Stimulated activated CD4-positive, alpha-beta T cell treated with anti-CD3 and anti-CD28 coated beads, Interleukin-12 subunit alpha, Interleukin-12 subunit beta, amount 100 ng/mL, for 24 hours (primary cell): ENCODE data around the gene WDR91.
"Not testable (repeated sequence)": the region's sequence is repeated elsewhere in the genome, so short reads cannot be mapped to it uniquely, and the experiment has no call there.

Experiments
- DNase-seq, 2 experiments: peaks; one replicate each; pipeline ENCODE4 v3.0.0-alpha.2; 2020; ENCODE audit warnings: low read depth in 2 of 2

WDR91 gene

DNA sequence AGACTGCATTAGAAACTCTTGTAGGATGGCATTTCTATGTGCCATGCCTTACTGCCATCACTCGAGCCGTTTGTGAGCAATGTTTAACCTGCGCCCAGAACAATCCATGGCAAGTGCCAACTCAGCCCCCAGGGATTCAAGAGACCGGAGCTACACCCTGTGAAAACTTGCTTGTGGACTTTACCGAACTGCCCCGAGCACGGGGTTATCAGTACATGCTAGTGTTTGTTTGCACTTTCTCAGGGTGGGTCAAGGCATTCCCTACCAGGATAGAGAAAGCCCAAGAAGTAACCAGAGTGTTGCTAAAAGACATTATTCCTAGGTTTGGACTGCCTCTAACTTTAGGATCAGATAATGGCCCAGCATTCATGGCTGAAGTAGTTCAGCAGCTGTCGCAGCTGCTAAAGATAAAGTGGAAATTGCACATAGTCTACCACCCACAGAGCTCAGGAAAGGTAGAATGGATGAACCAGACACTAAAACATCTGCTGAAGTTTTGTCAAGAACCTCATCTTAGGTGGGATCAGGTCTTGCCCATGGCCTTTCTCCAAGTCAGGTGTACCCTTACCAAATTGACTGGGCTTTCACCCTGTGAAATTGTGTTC lies 31.9 kb downstream of the WDR91 start:
- no peak for DNase-seq

DNA sequence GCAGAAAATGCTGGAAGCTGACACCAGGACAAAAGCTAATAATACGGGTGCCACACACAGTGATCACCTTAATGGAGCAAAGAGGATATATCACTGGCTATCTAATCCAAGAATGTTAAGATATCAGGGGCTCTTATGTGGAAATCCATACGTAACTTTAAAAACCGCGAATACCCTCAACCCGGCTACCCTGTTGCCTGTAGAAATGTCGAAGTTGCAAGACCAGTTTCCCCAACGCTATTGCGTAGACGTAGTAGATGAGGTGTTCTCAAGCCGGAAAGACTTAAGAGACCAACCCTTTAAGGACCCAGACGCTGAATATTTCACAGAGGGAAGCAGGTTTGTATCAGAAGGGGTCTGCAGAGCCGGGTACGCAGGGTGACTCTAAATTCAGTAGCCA lies 33.0 kb downstream of the WDR91 start:
- no peak for DNase-seq

DNA sequence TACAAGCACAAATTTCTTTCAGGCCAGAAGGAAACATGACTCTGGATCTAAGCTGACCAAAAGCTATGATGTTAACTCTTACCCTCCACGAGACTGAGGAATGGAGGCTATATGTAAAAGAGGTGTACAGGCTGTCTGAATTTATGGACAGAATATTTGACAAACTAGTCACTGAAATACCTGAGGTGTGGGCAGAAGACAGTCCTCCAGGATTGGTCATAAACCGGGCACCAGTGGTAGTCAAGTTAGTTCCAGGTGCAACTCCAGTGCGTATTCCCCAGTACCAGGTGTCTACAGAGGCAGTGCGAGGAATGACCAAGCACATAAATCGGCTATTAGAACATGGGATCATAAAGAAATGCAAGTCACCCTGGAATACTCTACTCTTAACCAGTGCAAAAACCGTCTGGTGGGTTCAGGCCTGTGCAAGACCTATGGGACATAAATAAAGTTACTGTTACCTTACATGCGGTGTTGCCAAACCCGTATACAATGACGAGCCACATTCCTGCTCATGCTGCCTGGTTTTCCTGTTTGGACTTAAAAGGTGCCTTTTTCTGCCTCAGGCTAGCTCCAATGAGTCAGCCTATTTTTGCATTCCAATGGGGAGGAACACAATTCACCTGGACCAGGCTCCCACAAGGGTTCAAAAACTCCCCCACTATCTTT lies 34.2 kb downstream of the WDR91 start:
- DNase-seq, result no peak

DNA sequence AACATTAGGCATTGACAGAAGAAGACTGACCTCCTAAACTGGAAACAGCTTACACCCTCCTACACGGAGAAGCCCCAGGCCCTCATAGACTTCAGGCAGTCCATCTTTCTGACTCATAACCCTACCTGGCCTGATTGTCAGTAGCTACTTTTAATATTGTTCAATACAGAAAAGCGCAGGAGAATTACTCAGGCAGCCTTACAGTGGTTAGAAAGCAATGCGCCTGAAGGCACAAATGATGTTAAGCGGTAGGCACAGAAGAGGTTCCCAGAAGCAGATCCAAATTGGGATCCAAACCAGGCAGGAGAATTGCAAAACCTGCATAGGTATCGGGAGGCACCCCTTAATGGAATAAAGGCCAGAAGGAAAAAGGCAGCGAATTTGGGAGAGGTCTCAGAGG lies 35.4 kb downstream of the WDR91 start:
- DNase-seq, result no peak

DNA sequence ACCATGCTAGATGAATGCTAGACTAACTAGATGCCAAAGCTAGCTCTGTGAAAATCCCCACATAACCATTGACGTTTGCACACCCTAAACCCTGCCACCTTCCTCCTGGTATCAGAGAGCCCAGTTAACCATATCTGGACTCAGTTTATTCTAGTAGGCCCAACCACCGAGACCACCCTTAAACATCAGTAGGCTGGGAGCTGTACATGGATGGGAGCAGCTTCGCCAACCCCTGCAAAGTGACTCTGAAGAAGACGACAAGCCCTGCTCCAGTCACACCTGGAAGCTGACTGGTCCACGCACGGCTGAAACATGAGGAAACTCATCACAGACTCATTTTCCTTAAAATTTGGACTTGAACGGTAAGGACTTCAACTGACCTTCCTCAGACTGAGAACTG lies 36.4 kb downstream of the WDR91 start:
- DNase-seq, result no peak

DNA sequence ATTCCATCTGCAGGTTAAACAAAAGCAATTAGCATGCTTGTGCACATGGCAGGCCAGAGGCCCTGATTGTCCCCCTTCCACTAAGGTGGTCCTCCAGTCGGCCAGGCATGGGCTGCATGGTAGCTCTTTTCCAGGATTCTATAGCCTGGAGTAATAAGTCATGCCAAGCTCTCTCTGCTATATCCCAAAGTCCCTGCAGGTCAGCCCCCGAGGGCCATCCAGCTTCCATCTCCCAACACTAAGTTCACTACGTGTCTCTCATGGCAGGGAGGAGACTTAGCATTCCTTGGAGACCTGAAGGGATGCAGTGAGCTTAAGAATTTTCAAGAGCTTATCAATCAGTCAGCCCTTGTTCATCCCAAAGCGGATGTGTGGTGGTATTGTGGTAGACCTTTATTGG lies 37.4 kb downstream of the WDR91 start:
- not testable (repeated sequence) for DNase-seq

DNA sequence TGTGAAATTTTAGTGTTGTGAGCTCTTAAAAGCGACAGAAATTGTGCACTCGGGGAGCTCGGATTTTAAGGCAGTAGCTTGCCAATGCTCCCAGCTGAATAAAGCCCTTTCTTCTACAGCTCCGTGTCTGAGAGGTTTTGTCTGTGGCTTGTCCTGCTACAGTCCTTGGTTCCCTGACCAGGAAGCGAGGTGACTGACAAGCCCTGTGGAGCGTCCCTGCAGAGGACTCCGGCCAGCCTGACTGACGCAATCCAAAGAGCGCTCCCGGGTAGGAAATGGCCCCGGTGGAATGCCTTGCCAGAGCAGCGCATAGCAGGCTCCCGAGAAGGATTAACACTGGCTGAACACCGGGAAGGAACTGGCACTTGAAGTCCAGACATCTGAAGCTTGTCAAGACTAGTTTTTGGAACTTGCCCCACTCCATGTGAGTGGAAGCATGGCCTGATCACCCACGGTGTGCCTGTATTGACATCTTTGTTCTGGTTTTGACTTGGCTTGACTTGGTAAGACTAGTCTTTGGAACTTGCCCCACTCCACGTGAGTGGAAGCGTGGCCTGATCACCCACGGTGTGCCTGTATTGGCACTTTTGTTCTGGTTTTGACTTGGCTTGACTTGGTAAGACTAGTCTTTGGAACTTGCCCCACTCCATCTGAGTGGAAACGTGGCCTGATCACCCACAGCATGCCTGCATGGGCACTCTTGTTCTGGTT lies 39.6 kb downstream of the WDR91 start:
- DNase-seq, result not testable (repeated sequence)

DNA sequence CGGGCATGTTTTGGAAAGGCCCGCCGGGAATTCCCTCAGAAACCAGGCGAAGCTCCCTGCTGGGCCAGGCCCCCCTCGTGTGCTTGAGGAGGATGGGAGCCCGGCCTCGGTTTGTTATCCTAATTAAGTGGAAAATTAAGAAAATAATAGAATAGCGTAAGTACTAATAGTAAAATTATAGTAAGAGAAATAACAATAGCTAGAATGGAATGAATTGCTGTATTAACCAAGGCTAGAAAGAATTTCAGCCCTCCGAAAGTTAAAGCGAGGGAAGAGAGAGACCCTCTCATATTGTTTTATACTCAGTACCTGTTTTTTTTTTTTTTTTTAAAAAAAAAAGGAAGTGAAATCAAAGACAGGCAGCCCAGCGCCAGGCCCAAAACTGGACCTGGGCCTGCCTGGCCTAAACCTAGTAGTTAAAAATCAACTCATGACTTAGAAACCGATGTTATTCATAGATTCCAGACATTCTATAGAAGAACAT lies 40.3 kb downstream of the WDR91 start:
- not testable (repeated sequence) for DNase-seq

DNA sequence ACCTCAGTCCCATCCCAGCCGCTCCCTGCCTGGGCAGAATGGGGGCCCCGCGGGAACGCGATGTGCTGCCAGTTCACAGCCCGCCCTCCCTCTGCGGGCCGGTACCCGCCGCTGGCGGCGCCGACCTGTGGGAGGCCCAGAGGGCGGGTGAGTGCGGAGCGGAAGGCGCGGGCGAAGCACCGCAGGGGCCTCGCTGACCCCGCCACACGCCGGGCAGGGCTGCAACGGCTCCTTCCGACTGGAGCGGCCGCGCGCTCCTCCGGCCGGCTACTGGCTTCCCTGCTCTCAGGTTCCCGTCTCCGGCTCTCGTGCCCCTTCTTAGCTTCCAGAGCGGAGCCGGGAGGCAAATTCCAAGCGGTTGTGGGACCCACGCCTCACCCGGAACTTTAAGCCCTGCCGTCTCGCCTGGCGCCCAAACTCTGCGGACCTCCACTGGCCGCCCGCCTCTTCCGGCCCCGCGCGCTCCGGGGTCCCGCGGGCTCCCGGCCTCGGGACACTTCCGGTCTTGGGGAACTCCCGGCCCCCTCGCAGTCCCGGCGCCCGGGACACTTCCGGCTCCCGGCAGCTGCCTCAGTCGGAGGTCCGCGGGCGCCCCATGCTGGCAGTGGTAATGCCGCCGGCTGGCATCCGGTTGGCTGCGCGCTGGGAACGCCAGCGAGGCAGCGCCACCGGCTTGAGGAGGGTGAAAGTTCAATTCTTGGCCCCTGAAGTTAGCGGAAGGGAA lies 40.9 kb downstream of the WDR91 start, which contains the start of gene CYREN:
CYREN (minus strand) TSS at position 434 of the 724 bp plus-strand sequence. CDS start 1,785 bp downstream, outside the sequence.
- DNase-seq, result peak; percentile 87 to 90

DNA sequence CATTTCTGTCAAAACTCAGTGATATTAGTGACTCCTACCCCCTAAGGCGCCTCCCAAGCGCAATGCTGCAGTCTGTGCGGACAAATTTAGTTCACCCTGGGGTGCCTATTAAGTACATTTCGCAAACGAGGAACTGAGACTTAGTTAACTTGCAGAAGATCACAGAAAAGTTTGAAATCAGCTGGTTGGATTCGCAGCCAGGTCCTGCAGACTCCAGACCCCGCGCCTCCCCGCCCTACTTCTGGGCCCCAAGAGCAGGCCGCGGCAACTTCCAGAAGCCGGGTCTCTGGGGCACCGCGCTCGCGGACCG lies 41.4 kb downstream of the WDR91 start:
- DNase-seq, result no peak

DNA sequence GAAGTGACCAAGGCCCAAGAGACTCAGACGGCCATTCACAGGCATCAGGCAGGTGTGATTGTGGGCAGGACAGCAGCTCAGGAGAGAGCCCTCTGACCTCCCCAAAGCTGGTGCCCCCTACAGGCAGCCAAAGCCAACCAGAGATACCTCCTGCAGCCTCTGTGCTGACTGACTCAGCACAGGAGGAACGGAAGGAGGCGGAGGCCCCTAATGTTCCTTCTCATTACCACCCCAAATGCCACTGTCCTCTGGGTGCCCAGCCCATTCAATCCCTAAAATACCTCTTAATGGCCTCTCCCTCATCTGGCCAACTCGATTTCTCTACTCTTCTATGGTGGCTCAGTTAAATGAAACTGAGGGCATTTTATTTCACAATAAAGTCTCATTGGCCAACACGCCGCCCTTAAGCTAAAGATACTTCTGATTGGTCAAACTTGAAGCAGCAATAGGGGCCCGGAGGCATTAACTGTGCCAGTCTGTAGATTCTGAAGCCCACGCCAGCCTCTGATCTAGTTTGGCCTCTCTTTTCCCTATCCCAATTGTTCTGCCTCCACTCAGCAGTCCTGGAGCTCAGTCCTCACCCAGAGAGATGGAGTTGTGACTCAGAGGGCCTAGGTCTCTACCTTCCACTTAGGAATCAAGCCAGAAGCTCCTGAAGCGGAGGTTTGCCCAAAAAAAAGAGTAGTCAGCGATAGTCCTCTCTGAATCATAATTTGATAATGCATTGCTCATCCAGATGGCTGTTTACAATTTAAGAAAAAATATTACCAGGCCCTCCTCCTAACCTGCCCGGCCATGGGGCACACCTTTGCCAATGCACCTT lies 42.0 kb downstream of the WDR91 start:
- peak in 1 of 2 experiments; percentile 53 for DNase-seq

DNA sequence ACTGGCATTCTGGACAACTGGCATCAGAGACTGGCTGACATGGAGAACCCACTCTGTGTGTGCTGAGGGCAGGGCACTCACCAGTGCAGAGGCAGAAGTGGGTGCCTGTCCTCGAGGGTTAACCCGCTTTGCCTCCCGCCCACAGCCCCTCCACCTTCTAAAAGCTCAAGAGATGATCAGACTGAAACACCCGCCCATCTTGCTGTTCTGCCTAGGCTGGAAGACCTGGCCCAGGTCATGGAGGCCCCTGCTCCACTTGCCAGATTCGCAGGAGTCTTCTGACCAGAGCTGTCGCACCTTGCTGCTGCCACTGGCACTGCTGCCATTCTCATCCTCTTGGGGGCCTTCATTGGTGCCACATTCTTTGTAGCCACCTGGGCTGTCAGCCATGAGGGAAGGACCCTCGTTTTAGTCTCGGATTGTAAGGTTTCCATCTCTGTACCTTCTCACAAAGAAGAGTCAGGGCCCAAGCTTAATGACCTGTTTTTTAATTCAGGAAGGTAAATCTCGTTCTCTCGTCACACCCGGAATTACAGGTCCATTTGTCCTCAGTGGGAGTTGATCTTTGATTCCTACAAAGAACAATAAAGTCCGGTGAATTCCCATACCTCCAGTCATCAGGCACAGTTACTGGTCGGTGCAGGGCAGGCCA lies 42.7 kb downstream of the WDR91 start:
- no peak for DNase-seq

DNA sequence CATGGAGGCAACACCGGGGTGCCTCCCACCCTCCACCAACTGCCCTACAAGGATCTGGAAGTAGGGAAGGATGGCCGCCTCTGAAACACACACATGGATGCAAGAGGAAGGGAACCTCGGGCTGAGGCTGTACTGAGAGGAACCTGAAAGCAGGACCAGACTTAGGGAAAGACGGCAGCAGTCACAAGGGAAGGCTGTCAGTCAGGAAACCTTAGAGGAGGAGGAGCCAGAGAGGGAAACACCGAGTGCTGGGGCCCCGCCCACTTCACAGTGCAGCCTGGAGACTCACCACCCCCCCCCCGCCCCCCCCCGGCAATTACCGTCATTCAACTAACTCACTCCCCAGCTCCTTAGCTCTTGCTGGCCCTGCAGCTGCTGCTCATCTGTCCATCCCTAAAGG lies 43.3 kb downstream of the WDR91 start:
- no peak for DNase-seq

DNA sequence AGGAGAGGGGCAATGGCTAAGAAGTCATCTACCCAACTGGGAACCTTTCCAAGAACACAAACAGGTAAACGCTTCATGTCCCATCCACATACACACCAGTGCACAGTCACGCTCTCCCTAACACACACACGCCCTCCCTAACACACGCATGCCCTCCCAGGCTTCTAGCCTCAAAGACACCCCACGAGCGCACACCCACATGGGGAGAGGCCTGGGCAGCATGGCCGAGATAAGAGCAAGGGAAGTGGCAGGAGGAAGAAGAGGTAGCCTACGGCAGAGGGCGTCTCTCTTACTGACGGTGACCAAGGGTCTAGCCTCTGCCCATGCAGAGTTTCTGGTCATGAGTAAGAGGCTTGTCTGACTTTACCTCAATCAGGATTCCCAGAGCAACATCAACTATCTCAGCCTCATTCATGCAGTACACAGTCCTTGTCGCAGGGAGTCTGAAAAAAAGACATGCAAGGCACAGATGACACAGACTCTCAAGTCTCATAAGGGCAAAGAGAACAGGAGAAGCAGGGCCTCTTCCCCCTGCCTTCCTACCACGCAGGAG lies 43.9 kb downstream of the WDR91 start:
- DNase-seq, result no peak

DNA sequence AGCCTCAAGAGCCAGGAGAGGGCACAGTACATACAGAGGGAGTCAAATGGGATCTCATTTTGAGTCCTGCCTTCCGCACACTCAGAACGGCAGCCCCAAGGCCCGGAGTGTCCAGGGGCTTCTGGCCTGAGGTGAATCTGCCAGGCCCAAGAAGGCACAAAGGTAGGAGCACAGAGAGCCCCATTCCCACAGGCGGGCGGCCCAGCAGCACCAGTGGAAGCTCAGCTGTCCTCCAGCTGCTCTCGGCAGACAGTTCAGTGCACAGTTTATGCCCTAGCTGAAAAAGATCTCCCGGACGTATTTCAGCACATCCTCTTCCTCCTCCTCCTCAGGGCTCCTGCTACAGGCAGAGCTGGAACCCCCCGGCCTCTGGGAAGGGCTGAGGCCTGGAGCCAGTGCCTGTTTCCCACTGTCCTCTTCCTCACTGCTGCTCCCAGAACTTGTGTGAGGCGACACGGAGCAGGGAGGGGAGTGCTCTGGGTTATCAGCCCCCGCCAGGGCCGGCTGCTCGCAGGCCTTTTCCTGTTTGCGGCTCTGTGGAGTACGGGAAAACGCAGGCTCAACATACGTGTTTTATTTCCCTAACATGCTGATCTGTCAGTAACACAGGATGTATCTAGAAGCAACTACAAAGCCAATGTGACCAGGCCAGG lies 44.9 kb downstream of the WDR91 start:
- no peak for DNase-seq

DNA sequence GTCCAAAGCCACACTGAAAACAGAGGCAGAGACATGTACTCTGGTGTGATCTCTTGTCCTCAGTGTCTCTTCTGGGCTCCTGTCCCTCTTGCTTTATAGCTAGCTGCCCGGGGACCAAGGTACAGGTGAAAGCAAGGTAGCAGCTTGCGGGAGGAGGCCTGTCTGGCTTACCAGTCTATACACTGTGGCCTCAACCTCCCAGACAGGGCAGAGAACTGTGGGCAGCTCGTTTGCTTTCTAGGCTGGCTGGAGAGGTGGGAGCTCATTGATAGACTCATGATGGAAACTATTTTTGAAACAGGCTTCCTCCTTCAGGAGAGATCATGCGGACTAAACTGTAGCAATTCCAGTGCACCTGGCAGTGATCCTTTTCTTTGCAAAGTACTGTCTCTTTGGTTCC lies 45.5 kb downstream of the WDR91 start:
- DNase-seq, result no peak

DNA sequence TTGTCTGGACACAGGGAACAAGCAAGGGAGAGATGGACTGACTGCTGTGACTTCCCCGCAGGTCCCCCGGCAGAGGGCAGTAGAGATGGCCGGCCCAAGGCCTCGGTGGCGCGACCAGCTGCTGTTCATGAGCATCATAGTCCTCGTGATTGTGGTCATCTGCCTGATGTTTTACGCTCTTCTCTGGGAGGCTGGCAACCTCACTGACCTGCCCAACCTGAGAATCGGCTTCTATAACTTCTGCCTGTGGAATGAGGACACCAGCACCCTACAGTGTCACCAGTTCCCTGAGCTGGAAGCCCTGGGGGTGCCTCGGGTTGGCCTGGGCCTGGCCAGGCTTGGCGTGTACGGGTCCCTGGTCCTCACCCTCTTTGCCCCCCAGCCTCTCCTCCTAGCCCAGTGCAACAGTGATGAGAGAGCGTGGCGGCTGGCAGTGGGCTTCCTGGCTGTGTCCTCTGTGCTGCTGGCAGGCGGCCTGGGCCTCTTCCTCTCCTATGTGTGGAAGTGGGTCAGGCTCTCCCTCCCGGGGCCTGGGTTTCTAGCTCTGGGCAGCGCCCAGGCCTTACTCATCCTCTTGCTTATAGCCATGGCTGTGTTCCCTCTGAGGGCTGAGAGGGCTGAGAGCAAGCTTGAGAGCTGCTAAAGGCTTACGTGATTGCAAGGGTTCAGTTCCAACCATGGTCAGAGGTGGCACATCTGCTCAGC lies 46.8 kb downstream of the WDR91 start:
- DNase-seq, result no peak

DNA sequence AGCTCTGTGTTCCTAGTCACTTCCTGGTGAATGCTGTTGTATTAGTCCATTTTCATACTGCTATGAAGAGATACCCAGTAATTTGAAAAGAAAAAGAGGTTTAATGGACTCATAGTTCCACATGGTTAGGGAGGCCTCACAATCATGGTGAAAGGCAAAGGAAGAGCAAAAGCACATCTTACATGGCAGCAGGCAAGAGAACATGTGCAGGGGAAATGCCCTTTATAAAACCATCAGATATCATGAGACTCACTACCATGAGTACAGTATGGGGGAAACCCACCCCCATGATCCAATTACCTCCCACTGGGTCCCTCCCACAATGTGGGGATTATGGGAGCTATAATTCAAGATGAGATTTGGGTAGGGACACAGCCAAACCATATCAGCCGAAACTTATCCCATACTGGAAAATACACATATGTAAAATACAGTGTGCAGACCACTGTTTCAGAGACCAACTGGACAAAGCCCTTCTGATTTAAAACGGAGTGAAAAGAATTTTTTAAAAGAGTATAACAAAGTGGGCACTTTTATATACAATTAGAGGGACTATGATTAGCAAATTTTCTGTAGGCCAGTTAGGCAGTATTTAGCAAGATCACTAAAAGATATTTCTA lies 48.8 kb downstream of the WDR91 start:
- no peak for DNase-seq

DNA sequence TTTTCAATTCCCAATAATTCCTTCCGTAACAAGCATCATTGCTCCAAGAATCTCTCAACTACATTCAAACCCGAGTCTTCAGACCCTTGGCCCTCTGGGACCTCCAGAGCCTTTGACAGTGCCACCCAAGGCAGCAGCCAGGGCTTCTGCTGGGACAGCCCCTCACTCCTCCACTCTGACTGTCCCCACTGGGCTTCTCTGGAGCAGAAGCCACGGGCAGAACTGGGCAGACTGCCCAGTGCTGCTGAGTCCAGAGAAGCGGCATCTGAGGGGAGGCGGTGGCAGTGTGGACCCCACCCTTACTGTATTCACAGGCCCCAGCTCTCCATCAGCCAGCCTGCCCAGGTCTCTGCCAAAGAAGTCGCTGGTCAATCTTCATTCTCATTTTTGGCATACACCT lies 49.7 kb downstream of the WDR91 start:
- no peak for DNase-seq
